ENCODE results near the gene ZNF646. TPM values are rescaled to one million over a fixed set of nuclear protein-coding genes. Genes with fewer than 3 reads are reported as not detected.

ZNF646 gene
- total RNA-seq, 2 donors from 2014 or later: 26.3 to 33.7 TPM

GRCh38 chr16:31042866-31043265 lies 31.4 kb upstream of the ZNF646 start:
- Histone ChIP-seq H3K27me3 (replicated peaks; ENCODE audit: insufficient read depth) (no peaks in the 10 kb centered on the region), H3K4me3 (no peak overlapping the region), H3K4me1 (replicated peaks) (no peaks in the 10 kb centered on the region), H3K27ac (no peak overlapping the region), H3K9me3 (no peaks in the 10 kb centered on the region), H3K36me3 (peaks cover 0 to 17% of the 10 kb centered on the region in 2 donors)
- TF ChIP-seq POLR2A (IDR thresholded peaks at IDR 0.05) (no peak), CTCF (IDR thresholded peaks at IDR 0.05) (no peak), POLR2AphosphoS5 (IDR thresholded peaks at IDR 0.05) (no peak)
- intact Hi-C loops (cut with DNase I): no loop called here
- DNase-seq (ENCODE audit: low spot score): no peak
- 88% methylated on average over 10 of the region's 10 CpGs for WGBS

GRCh38 chr16:31043352-31043751 lies 30.9 kb upstream of the ZNF646 start:
- TF ChIP-seq POLR2AphosphoS5 (IDR thresholded peaks at IDR 0.05): no peak
- no peak for TF ChIP-seq CTCF (IDR thresholded peaks at IDR 0.05)
- no peak for TF ChIP-seq POLR2A (IDR thresholded peaks at IDR 0.05)
- DNase-seq (ENCODE audit: low spot score): no peak
- no peak overlapping the region for H3K27ac ChIP-seq
- H3K4me1 ChIP-seq (replicated peaks): no peaks in the 10 kb centered on the region
- H3K36me3 ChIP-seq: peaks cover 0 to 15% of the 10 kb centered on the region in 2 donors
- no peaks in the 10 kb centered on the region for H3K9me3 ChIP-seq
- intact Hi-C loops (cut with DNase I): no loop called here
- no peaks in the 10 kb centered on the region for H3K27me3 ChIP-seq (replicated peaks; ENCODE audit: insufficient read depth)
- WGBS: 83% methylated on average over 1 of the region's 1 CpG
- H3K4me3 ChIP-seq: no peak overlapping the region

- H3K4me1 ChIP-seq (replicated peaks): no peaks in the 10 kb centered on the region
- H3K9me3 ChIP-seq: no peaks in the 10 kb centered on the region
- H3K36me3 ChIP-seq: peaks cover 0 to 8% of the 10 kb centered on the region in 2 donors
- intact Hi-C loops (cut with DNase I): no loop called here
- TF ChIP-seq CTCF (IDR thresholded peaks at IDR 0.05) (no peak), POLR2AphosphoS5 (IDR thresholded peaks at IDR 0.05) (no peak), POLR2A (IDR thresholded peaks at IDR 0.05) (no peak)
- H3K4me3 ChIP-seq: no peak overlapping the region
- no peak overlapping the region for H3K27ac ChIP-seq
- H3K27me3 ChIP-seq (replicated peaks; ENCODE audit: insufficient read depth): no peaks in the 10 kb centered on the region
- no peak for DNase-seq (ENCODE audit: low spot score)
- 96% methylated on average over 4 of the region's 4 CpGs for WGBS
These were observed 30.2 kb upstream of the ZNF646 start for GRCh38 chr16:31043898-31044481.

GRCh38 chr16:31050280-31051030 lies 23.8 kb upstream of the ZNF646 start:
- intact Hi-C loops (cut with DNase I): no loop called here
- TF ChIP-seq POLR2A (IDR thresholded peaks at IDR 0.05) (no peak), CTCF (IDR thresholded peaks at IDR 0.05) (no peak), POLR2AphosphoS5 (IDR thresholded peaks at IDR 0.05) (no peak)
- Histone ChIP-seq H3K27ac (no peak overlapping the region), H3K4me1 (replicated peaks) (no peaks in the 10 kb centered on the region), H3K36me3 (no peaks in the 10 kb centered on the region), H3K4me3 (no peak overlapping the region), H3K27me3 (replicated peaks; ENCODE audit: insufficient read depth) (no peaks in the 10 kb centered on the region), H3K9me3 (no peaks in the 10 kb centered on the region)
- DNase-seq (ENCODE audit: low spot score): no peak
- WGBS: 72% methylated on average over 10 of the region's 10 CpGs

- DNase-seq (ENCODE audit: low spot score): no peak
- 80% methylated on average over 2 of the region's 2 CpGs for WGBS
These were observed 22.1 kb upstream of the ZNF646 start for GRCh38 chr16:31052114-31052513.

More at GRCh38 chr16:31052114-31052513, 22.1 kb upstream of the ZNF646 start:
- intact Hi-C loops (cut with DNase I): no loop called here
- no peak overlapping the region for H3K27ac ChIP-seq
- no peak for TF ChIP-seq POLR2AphosphoS5 (IDR thresholded peaks at IDR 0.05)
- TF ChIP-seq POLR2A (IDR thresholded peaks at IDR 0.05): no peak
- no peak for TF ChIP-seq CTCF (IDR thresholded peaks at IDR 0.05)
- H3K36me3 ChIP-seq: no peaks in the 10 kb centered on the region
- H3K4me3 ChIP-seq: no peak overlapping the region
- no peaks in the 10 kb centered on the region for H3K27me3 ChIP-seq (replicated peaks; ENCODE audit: insufficient read depth)
- H3K9me3 ChIP-seq: no peaks in the 10 kb centered on the region
- H3K4me1 ChIP-seq (replicated peaks): no peaks in the 10 kb centered on the region

Data from prostate gland (tissue), 2 donors.